ENCODE data around the gene SPARC.

The SPARC gene

GRCh38 chr5:151648089-151648488, 38.6 kb downstream of the SPARC start:
- no peak for TF ChIP-seq CTCF (IDR thresholded peaks at IDR 0.05; ENCODE audit: insufficient read depth, low read depth, low read length, missing control alignments)
- no peak for DNase-seq (ENCODE audit: low read depth)
- no peak overlapping the region for H3K4me3 ChIP-seq (ENCODE audit: low read depth, low read length)

- DNase-seq (ENCODE audit: low read depth): no peak
- TF ChIP-seq CTCF (IDR thresholded peaks at IDR 0.05; ENCODE audit: insufficient read depth, low read depth, low read length, missing control alignments): no peak
- H3K4me3 ChIP-seq (ENCODE audit: low read depth, low read length): no peak overlapping the region
Measured at GRCh38 chr5:151647320-151647861, 39.3 kb downstream of the SPARC start.

DNA sequence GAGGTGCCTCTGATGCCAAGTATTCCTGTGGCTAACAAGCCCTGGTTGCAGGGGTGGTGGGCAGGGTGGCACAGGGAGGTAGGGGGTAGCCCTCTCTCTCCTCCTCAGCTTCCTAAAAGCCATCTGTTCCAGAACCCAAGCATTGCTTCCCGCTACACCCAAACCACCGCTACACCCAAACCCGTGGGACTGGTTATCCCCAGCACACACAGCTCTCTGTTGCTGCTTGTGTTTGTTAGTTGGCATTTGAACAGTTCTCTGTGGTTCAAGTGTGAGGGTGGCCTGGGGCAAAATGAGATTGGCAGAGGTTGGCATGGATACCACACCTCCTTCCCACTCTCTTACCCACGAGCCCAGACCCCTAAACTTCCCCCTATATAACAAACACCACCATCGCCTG, 40.4 kb downstream of the SPARC start:
- H3K4me3 ChIP-seq (ENCODE audit: low read depth, low read length): no peak overlapping the region
- DNase-seq (ENCODE audit: low read depth): no peak
- no peak for TF ChIP-seq CTCF (IDR thresholded peaks at IDR 0.05; ENCODE audit: insufficient read depth, low read depth, low read length, missing control alignments)

DNA sequence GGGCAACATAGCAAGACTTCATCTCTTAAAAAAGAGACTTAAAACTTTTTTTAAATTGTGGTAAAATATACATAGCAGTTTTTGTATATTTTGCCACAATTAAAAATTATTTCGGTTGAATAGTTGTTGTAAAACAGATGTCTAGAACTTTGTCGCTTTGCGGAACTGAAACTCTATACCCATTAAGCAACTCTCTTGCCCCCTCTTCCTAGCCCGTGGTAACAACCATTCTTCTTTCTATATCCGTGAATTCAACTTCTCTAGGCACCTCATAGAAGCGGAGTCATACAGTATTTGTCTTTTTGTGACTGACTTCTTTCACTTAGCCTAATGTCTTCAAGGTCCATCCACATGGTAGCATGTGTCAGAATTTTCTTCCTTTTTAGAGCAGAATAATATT, 43.3 kb downstream of the SPARC start:
- no peak for TF ChIP-seq CTCF (IDR thresholded peaks at IDR 0.05; ENCODE audit: insufficient read depth, low read depth, low read length, missing control alignments)
- DNase-seq (ENCODE audit: low read depth): no peak
- no peak overlapping the region for H3K4me3 ChIP-seq (ENCODE audit: low read depth, low read length)

- no peak for TF ChIP-seq CTCF (IDR thresholded peaks at IDR 0.05; ENCODE audit: insufficient read depth, low read depth, low read length, missing control alignments)
- no peak for DNase-seq (ENCODE audit: low read depth)
- H3K4me3 ChIP-seq (ENCODE audit: low read depth, low read length): no peak overlapping the region
Measured at GRCh38 chr5:151642472-151643140, 44.1 kb downstream of the SPARC start.

DNA sequence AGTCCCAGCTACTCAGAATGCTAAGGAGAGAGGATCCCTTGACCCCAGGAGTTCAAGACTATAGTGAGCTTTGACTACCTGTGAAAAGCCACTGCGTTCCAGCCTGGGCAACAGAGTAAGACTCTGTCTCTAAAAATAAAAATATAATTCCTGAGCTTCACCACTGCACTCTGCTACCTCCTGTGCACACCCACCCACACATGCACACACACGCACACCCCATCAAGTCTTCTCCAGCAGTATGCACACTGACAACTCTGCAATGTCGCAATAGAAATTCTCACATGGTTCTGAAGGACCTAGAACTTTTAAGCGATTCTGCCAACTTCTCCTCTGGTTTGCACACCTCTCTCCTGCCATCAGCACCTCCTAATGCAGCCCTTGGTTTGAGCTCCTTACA, 48.1 kb downstream of the SPARC start:
- no peak overlapping the region for H3K4me3 ChIP-seq (ENCODE audit: low read depth, low read length)
- no peak for DNase-seq (ENCODE audit: low read depth)
- no peak for TF ChIP-seq CTCF (IDR thresholded peaks at IDR 0.05; ENCODE audit: insufficient read depth, low read depth, low read length, missing control alignments)

- TF ChIP-seq CTCF (IDR thresholded peaks at IDR 0.05; ENCODE audit: insufficient read depth, low read depth, low read length, missing control alignments): no peak
- no peak overlapping the region for H3K4me3 ChIP-seq (ENCODE audit: low read depth, low read length)
Measured at GRCh38 chr5:151637676-151638075, 49.0 kb downstream of the SPARC start.

More at GRCh38 chr5:151637676-151638075, 49.0 kb downstream of the SPARC start:
- DNase-seq (ENCODE audit: low read depth): no peak
